ENCODE measurements around the gene EMP1.

GRCh38 chr12:13252616-13253015 lies 56.1 kb downstream of the EMP1 start:
- no peak for TF ChIP-seq CTCF (IDR thresholded peaks at IDR 0.05; ENCODE audit: extremely low read depth in 1 of 2, insufficient read depth in 1 of 2, low read depth in 1 of 2, low read length in 2 of 2)
- TF ChIP-seq EZH2 (IDR thresholded peaks at IDR 0.05; ENCODE audit: borderline replicate concordance, low read depth, low read length, severe bottlenecking): no peak
- no peak for TF ChIP-seq MYC (IDR thresholded peaks at IDR 0.05; ENCODE audit: low read depth, low read length)
- TF ChIP-seq POLR2AphosphoS5 (IDR thresholded peaks at IDR 0.05; ENCODE audit: insufficient read depth, low read depth, low read length): no peak
- TF ChIP-seq POLR2A (IDR thresholded peaks at IDR 0.05; ENCODE audit: low read depth, low read length): no peak
- TF ChIP-seq MAX (IDR thresholded peaks at IDR 0.05; ENCODE audit: insufficient read depth, insufficient read length): no peak
- TF ChIP-seq JUN (IDR thresholded peaks at IDR 0.05; ENCODE audit: borderline replicate concordance, insufficient read depth, insufficient read length, low read depth): no peak

All from endothelial cell of umbilical vein (primary cell).